Measurements from ENCODE around the gene SPO11. TPM values are rescaled to one million over a fixed set of nuclear protein-coding genes. Genes with fewer than 3 reads are reported as not detected.
A peak's percentile ranks its signal among the peaks of the same experiment; 100 is the strongest.

SPO11 gene
- total RNA-seq, 3 donors from 2014 or later, result not detected

GRCh38 chr20:57383447-57384347 lies 54.1 kb downstream of the SPO11 start:
- no peak for DNase-seq
- Mint-ChIP-seq H3K4me3 (no peak overlapping the region), H3K36me3 (ENCODE audit: insufficient read depth) (peaks cover 4% of the 10 kb centered on the region), H3K27me3 (ENCODE audit: low read depth) (no peaks in the 10 kb centered on the region), H3K9me3 (no peaks in the 10 kb centered on the region), H3K4me1 (ENCODE audit: low read depth) (peaks cover 23% of the 10 kb centered on the region)
- no peak for ATAC-seq

GRCh38 chr20:57384486-57384885 lies 54.9 kb downstream of the SPO11 start:
- Mint-ChIP-seq H3K4me3 (no peak overlapping the region), H3K27me3 (ENCODE audit: low read depth) (no peaks in the 10 kb centered on the region), H3K9me3 (no peaks in the 10 kb centered on the region), H3K36me3 (ENCODE audit: insufficient read depth) (peaks cover 4% of the 10 kb centered on the region), H3K4me1 (ENCODE audit: low read depth) (peaks cover 25% of the 10 kb centered on the region)
- DNase-seq (no peak), ATAC-seq (no peak)

GRCh38 chr20:57384953-57385761 lies 55.6 kb downstream of the SPO11 start:
- Mint-ChIP-seq H3K36me3 (ENCODE audit: insufficient read depth) (no peaks in the 10 kb centered on the region), H3K27me3 (ENCODE audit: low read depth) (no peaks in the 10 kb centered on the region), H3K4me3 (no peak overlapping the region), H3K9me3 (no peaks in the 10 kb centered on the region), H3K4me1 (ENCODE audit: low read depth) (peaks cover 28% of the 10 kb centered on the region)
- DNase-seq (no peak), ATAC-seq (no peak)

DNA sequence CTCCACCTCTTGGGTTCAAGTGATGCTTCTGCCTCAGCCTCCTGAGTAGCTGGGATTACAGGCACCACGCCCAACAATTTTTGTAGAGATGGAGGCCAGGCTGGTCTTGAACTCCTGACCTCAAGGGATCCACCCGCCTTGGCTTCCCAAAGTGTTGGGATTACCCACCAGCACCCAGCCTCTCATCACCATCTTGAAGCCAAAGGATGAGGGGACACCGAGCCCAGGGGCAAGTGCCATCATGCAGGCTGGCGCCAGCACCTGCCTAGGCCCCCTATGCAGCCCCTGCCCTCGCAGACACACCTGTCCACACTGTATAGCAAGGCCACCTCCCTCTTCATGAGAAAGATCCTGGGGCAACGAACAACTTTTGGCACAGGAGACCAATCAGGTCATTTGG lies 56.3 kb downstream of the SPO11 start:
- no peak for DNase-seq
- no peak for ATAC-seq
- Mint-ChIP-seq H3K4me1 (ENCODE audit: low read depth) (peaks cover 34% of the 10 kb centered on the region), H3K9me3 (no peaks in the 10 kb centered on the region), H3K4me3 (no peak overlapping the region), H3K27me3 (ENCODE audit: low read depth) (no peaks in the 10 kb centered on the region), H3K36me3 (ENCODE audit: insufficient read depth) (no peaks in the 10 kb centered on the region)

- H3K36me3 Mint-ChIP-seq (ENCODE audit: insufficient read depth), result no peaks in the 10 kb centered on the region
- H3K4me1 Mint-ChIP-seq (ENCODE audit: low read depth), result peaks cover 32% of the 10 kb centered on the region
- DNase-seq, result no peak
- no peak overlapping the region for H3K4me3 Mint-ChIP-seq
- H3K27me3 Mint-ChIP-seq (ENCODE audit: low read depth), result no peaks in the 10 kb centered on the region
- ATAC-seq, result no peak
- no peaks in the 10 kb centered on the region for H3K9me3 Mint-ChIP-seq
Observed at GRCh38 chr20:57386762-57387161, 57.2 kb downstream of the SPO11 start.

GRCh38 chr20:57387463-57387862 lies 57.9 kb downstream of the SPO11 start:
- no peaks in the 10 kb centered on the region for H3K36me3 Mint-ChIP-seq (ENCODE audit: insufficient read depth)
- DNase-seq (no peak), ATAC-seq (no peak)
- no peaks in the 10 kb centered on the region for H3K27me3 Mint-ChIP-seq (ENCODE audit: low read depth)
- no peaks in the 10 kb centered on the region for H3K9me3 Mint-ChIP-seq
- no peak overlapping the region for H3K4me3 Mint-ChIP-seq
- peaks cover 25% of the 10 kb centered on the region for H3K4me1 Mint-ChIP-seq (ENCODE audit: low read depth)

- Mint-ChIP-seq H3K4me3 (no peak overlapping the region), H3K27me3 (ENCODE audit: low read depth) (no peaks in the 10 kb centered on the region), H3K9me3 (no peaks in the 10 kb centered on the region), H3K36me3 (ENCODE audit: insufficient read depth) (peaks cover 2% of the 10 kb centered on the region), H3K4me1 (ENCODE audit: low read depth) (peaks cover 24% of the 10 kb centered on the region)
- ATAC-seq (no peak), DNase-seq (no peak)
Observed at GRCh38 chr20:57387945-57388371, 58.4 kb downstream of the SPO11 start.

- Mint-ChIP-seq H3K27me3 (ENCODE audit: low read depth) (no peaks in the 10 kb centered on the region), H3K4me1 (ENCODE audit: low read depth) (peaks cover 34% of the 10 kb centered on the region), H3K9me3 (no peaks in the 10 kb centered on the region), H3K4me3 (peak overlapping the region; percentile 83), H3K36me3 (ENCODE audit: insufficient read depth) (peaks cover 12% of the 10 kb centered on the region)
- ATAC-seq (peak; percentile 38 to 39), DNase-seq (peak; percentile 51)
Observed at GRCh38 chr20:57388953-57389694, 59.5 kb downstream of the SPO11 start.

DNA sequence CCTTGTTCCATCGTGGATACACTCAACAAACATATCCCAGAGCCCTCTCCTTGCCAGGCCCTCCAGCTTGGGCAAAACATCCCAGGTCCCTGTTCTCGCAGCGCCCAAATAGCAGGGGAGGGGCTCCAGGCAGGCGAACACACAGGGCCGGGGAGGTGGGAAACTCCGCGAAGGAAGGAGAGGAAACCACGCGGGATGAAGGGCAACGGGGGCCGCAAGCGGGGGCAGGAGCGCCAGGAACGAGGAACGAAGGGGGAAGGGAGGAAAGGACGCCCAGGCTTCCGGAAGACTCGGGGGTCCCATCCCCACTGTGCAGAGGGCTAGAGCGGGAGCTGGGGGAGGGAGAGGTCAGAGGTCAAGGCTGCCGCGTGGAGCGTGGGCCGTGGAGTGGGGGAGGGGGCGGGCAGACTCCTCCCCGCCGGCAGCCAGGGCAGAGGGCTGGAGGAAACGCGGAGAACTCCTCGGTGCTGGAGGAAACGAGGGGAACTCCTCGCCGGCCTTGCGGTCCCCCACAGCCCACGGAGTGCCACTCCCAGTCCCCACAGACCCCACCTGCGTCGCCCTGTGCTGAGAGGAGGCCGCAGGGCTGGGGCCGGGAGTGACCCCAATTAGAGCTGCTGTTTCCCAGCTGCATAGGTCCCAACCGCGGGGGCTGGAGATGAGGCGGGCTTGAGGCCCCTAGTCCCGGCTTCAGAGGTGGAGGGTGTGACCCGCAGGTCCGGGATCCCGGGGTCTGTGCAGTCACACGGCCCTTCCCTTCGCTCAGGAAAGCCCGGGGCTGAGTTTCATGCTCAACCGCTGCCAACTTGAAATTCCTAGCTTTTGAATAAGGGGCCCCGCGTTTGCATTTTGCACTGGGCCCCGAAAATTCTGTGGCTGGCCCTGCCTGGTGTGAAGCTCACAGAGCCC lies 60.3 kb downstream of the SPO11 start:
- ATAC-seq (peak; percentile 8 to 14), DNase-seq (peak; percentile 66)
- H3K36me3 Mint-ChIP-seq (ENCODE audit: insufficient read depth), result peaks cover 12% of the 10 kb centered on the region
- H3K9me3 Mint-ChIP-seq, result no peaks in the 10 kb centered on the region
- no peaks in the 10 kb centered on the region for H3K27me3 Mint-ChIP-seq (ENCODE audit: low read depth)
- H3K4me1 Mint-ChIP-seq (ENCODE audit: low read depth), result peaks cover 41% of the 10 kb centered on the region
- H3K4me3 Mint-ChIP-seq, result peak overlapping the region; percentile 83

GRCh38 chr20:57390604-57391438 lies 61.2 kb downstream of the SPO11 start, which contains the start of gene RBM38:
Gene RBM38 (plus strand): TSS chr20:57391396. CDS start chr20:57391582, 186 bp downstream.
- H3K36me3 Mint-ChIP-seq (ENCODE audit: insufficient read depth), result peaks cover 17% of the 10 kb centered on the region
- H3K4me3 Mint-ChIP-seq, result peak within 1 kb of the TSS; percentile 91
- ATAC-seq (peak; percentile 63), DNase-seq (peak; percentile 76)
- no peaks in the 10 kb centered on the region for H3K27me3 Mint-ChIP-seq (ENCODE audit: low read depth)
- no peaks in the 10 kb centered on the region for H3K9me3 Mint-ChIP-seq
- peaks cover 48% of the 10 kb centered on the region for H3K4me1 Mint-ChIP-seq (ENCODE audit: low read depth)

GRCh38 chr20:57391439-57392301 lies 62.1 kb downstream of the SPO11 start:
- peaks cover 57% of the 10 kb centered on the region for H3K4me1 Mint-ChIP-seq (ENCODE audit: low read depth)
- peak; percentile 4 to 6 for ATAC-seq
- peak; percentile 21 for DNase-seq
- H3K27me3 Mint-ChIP-seq (ENCODE audit: low read depth), result no peaks in the 10 kb centered on the region
- no peaks in the 10 kb centered on the region for H3K9me3 Mint-ChIP-seq
- H3K4me3 Mint-ChIP-seq, result peak overlapping the region; percentile 91
- H3K36me3 Mint-ChIP-seq (ENCODE audit: insufficient read depth), result peaks cover 23% of the 10 kb centered on the region
